GM18861 (cell line): ENCODE measurements around the gene PUM2.
A peak's percentile ranks its signal among the peaks of the same experiment; 100 is the strongest.
"Not testable (repeated sequence)": the region's sequence is repeated elsewhere in the genome, so short reads cannot be mapped to it uniquely, and the experiment has no call there.

Source experiments
- ATAC-seq: cut with Tn5 transposase; IDR thresholded peaks from one replicate; pipeline ENCODE4 v1.9.1; 2021; ENCODE audit not compliant: unreplicated experiment

The PUM2 gene

GRCh38 chr2:20371323-20372025, 20.8 kb upstream of the PUM2 start:
- ATAC-seq, result no peak

- ATAC-seq, result no peak
These were observed 19.5 kb upstream of the PUM2 start for GRCh38 chr2:20370191-20370590.

GRCh38 chr2:20369366-20369765, 18.7 kb upstream of the PUM2 start:
- no peak for ATAC-seq

GRCh38 chr2:20368706-20369105, 18.1 kb upstream of the PUM2 start:
- no peak for ATAC-seq

GRCh38 chr2:20367929-20368328, 17.3 kb upstream of the PUM2 start:
- ATAC-seq, result not testable (repeated sequence)

GRCh38 chr2:20366672-20367116, 16.1 kb upstream of the PUM2 start:
- no peak for ATAC-seq

- ATAC-seq, result peak; percentile 93
These were observed 14.7 kb upstream of the PUM2 start for GRCh38 chr2:20365249-20365817.

GRCh38 chr2:20363578-20363977, 12.9 kb upstream of the PUM2 start:
- no peak for ATAC-seq

- ATAC-seq, result no peak
These were observed 12.2 kb upstream of the PUM2 start for GRCh38 chr2:20362701-20363435.

GRCh38 chr2:20361893-20362292, 11.2 kb upstream of the PUM2 start:
- no peak for ATAC-seq

- no peak for ATAC-seq
These were observed 8.5 kb upstream of the PUM2 start for GRCh38 chr2:20359096-20359495.

- no peak for ATAC-seq
These were observed 7.2 kb upstream of the PUM2 start for GRCh38 chr2:20357638-20358389.

- ATAC-seq, result no peak
These were observed 5.4 kb upstream of the PUM2 start for GRCh38 chr2:20356042-20356441.

- ATAC-seq, result no peak
These were observed 4.5 kb upstream of the PUM2 start for GRCh38 chr2:20355131-20355530.

- no peak for ATAC-seq
These were observed 2.8 kb upstream of the PUM2 start for GRCh38 chr2:20353241-20353992.

GRCh38 chr2:20352581-20353216, 2.1 kb upstream of the PUM2 start:
- no peak for ATAC-seq

GRCh38 chr2:20352230-20352578, 1.6 kb upstream of the PUM2 start:
- ATAC-seq, result no peak

- ATAC-seq, result no peak
These were observed 1.0 kb upstream of the PUM2 start for GRCh38 chr2:20351555-20352229.

- peak; percentile 11 for ATAC-seq
These were observed 467 bp downstream of the PUM2 start for GRCh38 chr2:20350041-20350712.
